GM21423 (cell line): Measurements from ENCODE around the gene NAALADL1.
"Not testable (repeated sequence)": the region's sequence is repeated elsewhere in the genome, so short reads cannot be mapped to it uniquely, and the experiment has no call there.

ENCODE experiments used
- ATAC-seq: cut with Tn5 transposase; IDR thresholded peaks from one replicate; pipeline ENCODE4 v1.9.1; 2021; ENCODE audit warnings: mild to moderate bottlenecking, moderate library complexity; ENCODE audit not compliant: unreplicated experiment

The NAALADL1 gene

DNA sequence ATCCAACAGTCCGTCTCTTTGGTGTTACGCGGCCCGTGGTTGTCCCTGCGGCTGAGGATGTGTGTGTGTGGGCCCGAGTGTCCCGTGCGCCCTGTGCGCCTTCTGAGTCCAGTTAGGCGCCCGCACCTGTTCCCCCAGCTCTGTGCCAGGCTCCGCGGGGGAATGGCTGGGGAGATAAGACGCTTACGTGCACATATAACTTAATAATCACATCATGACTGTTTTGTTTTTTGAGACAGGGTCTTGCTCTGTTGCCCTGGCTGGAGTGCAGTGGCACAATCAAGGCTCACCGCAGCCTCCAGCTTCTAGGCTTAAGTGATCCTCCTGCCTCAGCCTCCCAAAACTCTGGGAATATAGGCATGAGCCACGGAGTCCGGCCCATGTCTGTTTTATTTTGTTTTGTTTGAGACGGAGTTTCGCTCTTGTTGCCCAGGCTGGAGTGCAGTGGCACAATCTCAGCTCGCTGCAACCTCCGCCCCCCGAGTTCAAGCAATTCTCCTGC is 43.6 kb downstream of the NAALADL1 start:
- no peak for ATAC-seq

DNA sequence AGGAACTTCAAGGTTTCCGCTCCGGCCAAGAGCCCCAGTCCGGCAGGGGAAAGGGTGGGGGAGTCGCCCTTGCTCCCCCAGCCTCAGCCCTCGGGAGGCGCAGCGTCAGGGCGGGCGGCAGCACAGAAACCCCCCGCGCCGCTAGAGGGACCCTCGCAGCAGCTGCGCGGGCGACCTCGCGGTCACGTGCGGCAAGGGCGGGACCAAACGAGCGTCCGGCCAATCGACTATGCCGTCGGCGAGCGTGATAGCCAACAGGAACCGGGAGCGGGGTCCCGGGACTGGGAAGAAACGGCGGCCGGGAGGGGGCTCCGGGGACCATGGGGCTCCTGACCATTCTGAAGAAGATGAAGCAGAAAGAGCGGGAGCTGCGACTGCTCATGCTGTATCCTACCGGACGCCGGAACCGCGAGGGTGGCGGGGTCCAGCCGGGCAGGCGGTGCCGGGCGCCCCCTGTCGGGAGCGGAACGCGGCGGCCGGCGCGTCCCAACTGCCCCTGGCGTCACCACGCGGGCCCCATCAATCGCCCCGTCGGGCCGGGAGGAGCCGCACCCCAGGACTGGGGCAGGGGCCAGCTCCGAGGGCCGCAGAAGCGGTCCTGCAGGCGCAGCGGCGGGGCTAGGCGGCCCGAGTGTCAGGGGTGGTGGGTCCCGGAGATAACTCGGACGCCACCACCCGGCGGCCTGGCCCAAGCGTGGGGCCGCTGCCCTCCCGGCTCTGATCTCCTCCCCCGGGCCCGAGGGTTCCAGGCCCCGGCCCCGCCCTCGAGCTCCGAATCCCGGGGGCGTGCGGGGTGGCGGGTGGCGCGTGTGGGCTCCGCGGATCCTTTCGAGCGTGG is 44.2 kb downstream of the NAALADL1 start, which contains the start of gene ARL2:
TSS of gene ARL2 (plus strand) at position 273 of the 838 bp plus-strand sequence. CDS start at position 321, 48 bp downstream.
- ATAC-seq: peak; percentile 77

DNA sequence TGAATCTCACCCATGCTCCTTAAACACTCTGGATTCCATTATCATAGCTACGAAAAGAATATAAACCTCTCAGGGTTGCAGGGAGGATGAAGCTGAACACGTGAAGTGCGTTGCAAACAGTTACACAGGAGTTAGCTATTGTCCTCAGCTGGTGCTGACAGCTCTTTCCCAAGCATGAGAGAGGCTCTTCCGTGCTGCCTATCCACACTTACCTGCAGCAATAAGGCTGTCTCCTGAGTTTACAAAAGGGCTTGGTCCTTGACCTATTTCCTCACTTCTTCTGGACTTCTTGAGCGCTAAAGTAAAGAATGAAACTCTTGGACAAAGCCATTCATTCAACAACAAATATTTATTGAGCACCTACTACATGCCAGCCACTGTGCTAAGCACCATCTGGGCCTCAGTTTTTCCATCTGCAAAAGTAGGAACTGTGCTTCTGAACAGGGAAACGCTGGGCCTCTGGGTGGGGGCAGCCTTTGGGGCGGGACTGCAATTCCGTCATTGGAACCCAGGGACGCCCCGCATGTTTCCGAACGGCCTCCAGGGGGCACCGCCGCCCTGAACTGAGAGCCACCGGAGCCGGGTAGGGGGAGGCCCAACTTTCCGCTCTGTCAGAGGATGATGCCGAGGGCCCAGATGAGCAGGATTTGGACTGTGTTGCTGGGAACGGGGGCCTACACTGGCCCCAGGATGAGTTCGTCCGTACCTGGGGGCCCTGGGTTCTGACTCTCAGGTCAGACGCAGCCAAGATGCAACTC is 45.0 kb downstream of the NAALADL1 start:
- ATAC-seq: peak; percentile 39

DNA sequence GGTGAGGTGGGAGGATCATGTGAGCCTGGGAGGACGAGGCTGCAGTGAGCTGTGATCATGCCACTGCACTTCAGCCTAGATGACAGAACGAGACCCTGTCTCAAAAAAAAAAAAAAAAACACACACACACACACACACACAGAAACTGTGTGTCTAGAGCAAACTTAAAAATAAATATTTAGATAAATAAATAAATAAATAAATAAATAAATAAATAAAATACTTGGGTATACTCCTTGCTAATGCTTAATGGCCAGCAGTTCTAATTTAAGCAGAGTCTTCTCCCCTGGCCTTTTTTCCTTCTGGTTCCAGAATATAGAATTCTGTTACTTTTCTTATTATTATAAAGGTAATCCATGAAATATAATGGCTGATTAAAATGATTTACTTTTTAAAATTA is 49.5 kb downstream of the NAALADL1 start:
- ATAC-seq: no peak

DNA sequence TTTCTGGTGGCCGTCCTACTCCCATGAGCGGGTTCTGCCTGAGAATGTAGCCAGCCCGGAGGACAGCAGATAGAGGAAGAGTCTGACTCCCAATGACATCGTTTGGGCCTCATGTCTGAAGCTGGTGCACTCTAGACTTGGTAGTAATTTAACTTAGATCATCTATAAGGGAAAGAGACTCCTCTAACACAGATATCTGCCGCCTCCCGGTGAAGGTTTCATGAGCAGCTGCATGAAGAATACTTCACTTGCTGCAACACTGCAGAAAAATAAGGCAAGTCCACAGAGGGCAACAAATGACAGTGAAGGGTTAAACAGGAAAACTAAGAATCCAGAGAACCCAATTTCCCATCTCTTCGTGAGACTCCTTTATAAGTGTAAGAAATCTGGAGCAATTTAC is 50.3 kb downstream of the NAALADL1 start:
- ATAC-seq: no peak

DNA sequence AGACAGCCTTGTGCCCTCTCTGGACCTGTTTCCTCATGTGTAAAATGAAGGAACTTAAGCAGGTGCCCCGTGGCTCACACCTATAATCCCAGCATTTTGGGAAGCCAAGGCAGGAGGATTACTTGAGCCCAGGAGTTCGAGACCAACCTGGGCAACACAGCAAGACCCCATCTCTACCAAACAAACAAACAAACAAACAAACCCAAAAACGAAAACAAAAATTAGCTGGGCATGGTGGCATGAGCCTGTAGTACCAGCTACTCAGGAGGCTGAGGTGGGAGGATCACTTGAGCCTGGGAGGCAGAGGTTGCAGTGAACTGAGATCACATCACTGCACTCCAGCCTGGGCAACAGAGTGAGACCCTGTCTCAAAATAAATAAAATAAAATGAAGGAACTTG is 54.4 kb downstream of the NAALADL1 start:
- not testable (repeated sequence) for ATAC-seq

DNA sequence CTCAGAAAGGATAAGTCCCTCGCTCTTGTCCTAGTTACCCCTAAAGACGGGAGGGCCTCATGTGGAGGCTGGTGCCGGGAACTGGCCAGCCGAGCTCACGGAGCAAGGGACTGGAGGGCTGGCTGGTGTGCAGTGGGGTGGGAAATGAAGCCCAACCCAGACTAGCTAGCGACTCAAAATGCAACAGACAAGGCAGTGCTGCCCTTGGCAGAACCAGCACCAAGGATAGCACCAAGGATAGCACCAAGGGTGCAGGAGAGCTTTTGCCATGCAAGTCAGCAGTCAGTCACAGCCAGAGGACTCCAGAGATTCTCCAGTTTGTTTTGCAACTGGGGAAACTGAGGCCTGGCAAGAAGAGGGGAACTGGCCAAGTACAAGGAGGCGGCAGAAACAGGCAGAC is 55.1 kb downstream of the NAALADL1 start:
- ATAC-seq: no peak

DNA sequence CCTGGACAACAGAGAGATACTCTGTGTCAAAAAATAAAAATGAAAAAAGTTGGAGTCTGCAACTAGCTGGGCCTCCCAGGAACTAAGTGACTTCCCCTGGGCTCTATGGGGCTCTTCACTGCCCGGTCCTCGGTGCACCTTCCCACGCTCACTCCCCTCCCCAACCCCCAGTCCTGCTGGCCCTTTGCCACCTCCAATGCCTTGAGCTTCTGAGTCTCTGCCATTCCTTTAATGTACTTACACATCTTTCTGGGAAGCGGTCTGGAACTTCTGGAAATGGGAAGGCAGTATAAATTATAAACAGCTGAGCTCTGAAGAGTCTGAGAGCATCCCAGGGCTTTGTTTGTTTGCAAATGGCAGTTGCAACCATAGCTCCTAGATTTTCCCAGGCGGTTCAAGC is 55.6 kb downstream of the NAALADL1 start:
- ATAC-seq: no peak

DNA sequence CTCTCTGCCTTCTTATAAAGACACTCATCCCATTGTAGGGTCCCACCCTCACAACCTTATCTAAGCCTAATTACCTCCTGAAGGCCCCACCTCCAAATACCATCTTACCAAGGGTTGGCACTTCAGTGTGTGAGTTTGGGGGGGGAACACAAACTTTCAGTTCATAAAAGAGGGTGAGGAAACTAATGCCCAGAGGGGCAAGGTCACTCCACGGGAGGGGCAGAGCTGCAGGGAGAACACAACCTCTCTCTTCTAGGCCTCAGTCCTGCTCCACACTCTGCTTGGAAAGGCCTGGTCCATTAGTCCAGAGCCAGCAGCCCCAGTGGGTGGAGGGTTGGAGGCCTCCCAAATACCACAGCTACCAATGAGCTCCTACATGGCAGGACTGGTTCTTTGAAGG is 58.9 kb downstream of the NAALADL1 start:
- no peak for ATAC-seq

DNA sequence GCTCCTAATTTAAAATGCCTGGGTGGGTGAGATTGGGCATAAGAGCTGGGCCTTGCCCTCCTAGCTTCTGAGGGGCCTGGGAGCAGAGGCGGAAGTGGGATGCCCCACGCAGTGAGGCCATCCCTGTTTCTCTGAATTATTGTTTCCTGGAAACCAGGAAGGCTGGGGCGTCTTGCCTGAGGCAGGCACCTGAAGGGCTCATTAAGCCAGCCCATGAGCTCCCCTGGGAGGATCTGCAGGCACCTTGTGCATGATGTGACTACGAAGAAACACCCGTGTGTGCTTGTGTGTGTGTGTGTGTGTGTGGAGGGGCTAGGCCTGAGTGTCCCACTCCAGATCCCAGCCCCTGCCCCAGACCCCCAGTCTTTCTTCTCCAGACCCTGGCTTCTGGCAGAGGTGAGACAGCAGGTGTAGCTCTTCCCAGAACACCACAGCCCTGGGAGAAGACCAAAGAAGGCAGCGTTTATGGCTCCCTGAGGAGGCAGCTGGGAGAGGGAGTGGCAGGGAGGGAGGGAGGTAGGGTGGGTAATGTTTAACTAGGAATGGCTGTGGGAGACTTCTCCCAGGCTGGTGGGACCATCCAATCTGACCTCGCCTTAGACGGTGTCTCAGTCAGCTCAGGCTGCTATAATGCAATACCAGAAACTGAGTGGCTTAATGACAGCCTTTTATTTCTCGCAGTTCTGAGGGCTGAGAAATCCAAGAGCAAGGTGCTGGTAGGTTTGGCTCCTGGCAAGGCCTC is 59.5 kb downstream of the NAALADL1 start:
- no peak for ATAC-seq

DNA sequence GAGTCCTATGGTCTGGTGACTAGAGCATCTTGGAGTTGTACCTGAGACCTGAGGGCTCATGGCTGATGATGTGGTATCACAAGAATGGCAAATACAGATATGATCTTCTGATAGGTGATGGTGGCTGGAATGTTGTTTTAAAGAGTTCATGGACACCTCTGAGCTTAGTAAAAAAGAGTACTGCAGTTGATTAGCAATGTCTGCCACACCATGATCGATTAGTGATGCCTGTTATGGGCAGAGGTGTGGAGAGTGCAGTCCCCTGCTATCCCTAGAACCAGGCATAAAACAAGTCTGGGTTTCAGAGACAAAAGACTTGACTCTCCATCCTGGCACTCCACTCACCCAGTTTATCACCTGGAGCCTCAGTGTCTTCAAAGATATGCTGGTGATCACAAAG is 60.2 kb downstream of the NAALADL1 start:
- no peak for ATAC-seq

DNA sequence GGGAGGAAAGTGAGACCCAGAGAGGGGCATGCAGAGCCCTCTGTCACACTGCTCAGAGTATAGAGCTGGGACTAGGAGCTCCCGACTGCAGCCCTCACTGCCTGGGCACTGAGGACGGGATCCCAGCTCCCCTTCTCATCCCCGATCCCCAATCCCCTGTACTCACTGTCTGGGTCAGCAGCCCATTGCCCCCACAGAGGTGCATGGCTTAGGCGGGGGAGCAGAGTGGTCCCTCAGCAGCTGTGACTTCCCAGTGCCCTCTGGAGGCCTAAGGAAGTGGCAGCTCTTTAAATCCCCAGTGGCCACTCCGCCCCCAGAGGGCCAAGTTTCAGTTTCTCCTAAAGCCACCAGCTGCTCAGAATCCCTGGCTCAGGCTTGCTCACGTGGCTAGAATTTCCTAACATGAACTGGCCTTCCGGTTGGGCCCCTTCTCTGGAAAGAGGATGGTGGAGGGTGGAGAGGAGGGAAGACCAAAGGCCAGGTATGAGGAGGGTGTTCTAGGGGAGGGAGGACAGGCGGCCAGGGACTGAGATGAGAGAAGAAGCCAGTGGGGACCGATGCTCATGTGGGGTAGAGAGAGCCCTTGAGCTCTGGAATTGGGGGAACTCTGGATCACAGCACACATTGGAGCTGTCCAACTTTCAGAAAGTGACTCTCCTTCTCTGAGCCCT is 61.5 kb downstream of the NAALADL1 start, which contains the start of gene BATF2:
TSS of gene BATF2 (minus strand) at position 262 of the 671 bp plus-strand sequence. CDS start at position 205, 57 bp downstream.
- no peak for ATAC-seq

DNA sequence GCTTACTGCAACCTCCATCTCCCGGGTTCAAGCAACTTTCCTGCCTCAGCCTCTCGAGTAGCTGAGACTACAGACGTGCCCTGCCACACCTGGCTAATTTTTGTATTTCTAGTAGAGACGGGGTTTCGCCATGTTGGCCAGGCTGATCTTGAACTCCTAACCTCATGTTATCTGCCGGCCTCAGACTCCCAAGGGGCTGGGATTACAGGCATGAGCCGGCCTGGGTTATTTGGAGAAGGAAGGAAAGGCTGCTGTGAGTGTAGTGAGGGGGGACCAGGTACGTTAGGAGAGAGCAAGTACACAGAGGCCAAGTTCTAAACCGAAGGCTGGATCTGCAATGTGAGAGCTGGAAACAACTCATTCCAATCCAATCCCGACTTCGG is 62.0 kb downstream of the NAALADL1 start:
- no peak for ATAC-seq
